Gastrocnemius medialis (tissue), 4 donors: ENCODE measurements around the gene TES. TPM values are rescaled to one million over a fixed set of nuclear protein-coding genes. Genes with fewer than 3 reads are reported as not detected.

Source experiments
- ATAC-seq, 2 donors: fragments of 150-250 bp; one replicate each; pipeline ENCODE4 v1.9.1; 2016
- DNase-seq, 2 donors: peaks; one replicate each; pipeline ENCODE4 v3.0.0-alpha.2; 2019
- H3K27ac ChIP-seq, 4 donors: fragments of 200-600 bp; sonication (generic); 1 replicate in 1 of 4; 2 replicates in 3 of 4; pipeline ENCODE4 v1.5.1; 2016 to 2018; ENCODE audit warnings: mild to moderate bottlenecking in 2 of 4, moderate library complexity in 1 of 4
- H3K27me3 ChIP-seq, 3 donors: fragments of 200-600 bp; sonication (generic) in 2 of 3; 1 replicate in 1 of 3; 2 replicates in 2 of 3; pipeline versions ENCODE4 v1.5.1 to v1.6.0; 2016 to 2019; ENCODE audit warnings: mild to moderate bottlenecking in 1 of 3, moderate library complexity in 1 of 3
- H3K36me3 ChIP-seq, 2 donors: fragments of 200-600 bp; sonication (generic) in 1 of 2; one replicate each; pipeline ENCODE4 v1.5.1; 2017 to 2018
- H3K4me1 ChIP-seq, 2 donors: fragments of 200-600 bp; sonication (generic) in 1 of 2; one replicate each; pipeline ENCODE4 v1.5.1; 2016 to 2017; ENCODE audit warnings: mild to moderate bottlenecking in 2 of 2
- H3K4me3 ChIP-seq, 4 donors: fragments of 200-600 bp; sonication (generic) in 3 of 4; 1 replicate in 1 of 4; 2 replicates in 3 of 4; pipeline ENCODE4 v1.5.1; 2016 to 2019; ENCODE audit warnings: mild to moderate bottlenecking in 2 of 4
- H3K9me3 ChIP-seq, 3 donors: fragments of 200-600 bp; sonication (generic) in 2 of 3; 1 replicate in 1 of 3; 2 replicates in 2 of 3; pipeline ENCODE4 v1.5.1; 2016 to 2019
- CTCF ChIP-seq, 5 experiments: fragments of 450-650 bp in 3 of 5; fragments of 200-600 bp in 2 of 5; sonication (generic) in 2 of 5; IDR thresholded peaks in 4 of 5; conservative IDR thresholded peaks in 1 of 5; 1 replicate in 4 of 5; 2 replicates in 1 of 5; pipeline ENCODE4 v1.5.1; 2016 to 2019; ENCODE audit warnings: antibody characterized with exemption in 5 of 5, mild to moderate bottlenecking in 3 of 5, moderate library complexity in 3 of 5
- POLR2A ChIP-seq, 2 donors: fragments of 450-650 bp; IDR thresholded peaks; one replicate each; pipeline ENCODE4 v1.6.1; 2017; ENCODE audit warnings: antibody characterized with exemption in 2 of 2, mild to moderate bottlenecking in 2 of 2, moderate library complexity in 2 of 2
- in situ Hi-C, 4 donors: fragments of 200-750 bp; cut with MboI; loops; one replicate each; pipeline versions ENCODE4 v1.15.0 to v1.8.0; 2017; ENCODE audit warnings: low sequenced_read_pairs in 4 of 4
- intact Hi-C: fragments of 100-400 bp; cut with DNase I; formaldehyde crosslinking; loops from one replicate; pipeline ENCODE4 v1.15.1; 2023; ENCODE audit warnings: low total_unique reads
- total RNA-seq, 4 donors: library from RNA; depleted of rRNA; stranded (reverse); fragments of >200 nt; gene quantifications; one replicate each; pipeline versions ENCODE4 v1.1.0 to v1.2.3, GENCODE V29; 2016

The TES gene
- total RNA-seq, 4 donors from 2014 or later = 4.9 to 8.7 (median 6.2) TPM

- H3K36me3 ChIP-seq = no peaks in the 10 kb centered on the region
- intact Hi-C loops (no loop called here), in situ Hi-C loops (no loop called here)
- peaks cover 0 to 13% of the 10 kb centered on the region in 2 donors for H3K4me1 ChIP-seq
- no peak for DNase-seq
- no peaks in the 10 kb centered on the region for H3K9me3 ChIP-seq
- no peak overlapping the region for H3K4me3 ChIP-seq
- no peak overlapping the region for H3K27ac ChIP-seq
- no peak for TF ChIP-seq CTCF (IDR thresholded peaks at IDR 0.05 in 4 of 5, conservative IDR thresholded peaks at IDR 0.05 in 1 of 5)
- TF ChIP-seq POLR2A (IDR thresholded peaks at IDR 0.05) = no peak
- no peak for ATAC-seq
- peaks cover 0 to 8% (median 2%) of the 10 kb centered on the region in 3 donors for H3K27me3 ChIP-seq
Observed at GRCh38 chr7:116216956-116217571, 6.7 kb downstream of the TES start.

GRCh38 chr7:116218051-116218645 is 7.8 kb downstream of the TES start:
- ATAC-seq (peak in 1 of 2 donors; percentile 12), DNase-seq (no peak)
- in situ Hi-C loops = no loop called here
- peaks cover 0 to 9% of the 10 kb centered on the region in 2 donors for H3K4me1 ChIP-seq
- H3K36me3 ChIP-seq = no peaks in the 10 kb centered on the region
- H3K27me3 ChIP-seq = no peaks in the 10 kb centered on the region
- no peaks in the 10 kb centered on the region for H3K9me3 ChIP-seq
- H3K27ac ChIP-seq = peak overlapping the region in 2 of 4 donors; percentile 9 to 10
- intact Hi-C loops = no loop called here
- H3K4me3 ChIP-seq = no peak overlapping the region
- TF ChIP-seq POLR2A (IDR thresholded peaks at IDR 0.05) = no peak
- TF ChIP-seq CTCF (IDR thresholded peaks at IDR 0.05 in 4 of 5, conservative IDR thresholded peaks at IDR 0.05 in 1 of 5) = no peak

- H3K36me3 ChIP-seq = no peaks in the 10 kb centered on the region
- ATAC-seq (no peak), DNase-seq (no peak)
- no peaks in the 10 kb centered on the region for H3K27me3 ChIP-seq
- H3K9me3 ChIP-seq = no peaks in the 10 kb centered on the region
- H3K4me3 ChIP-seq = no peak overlapping the region
- in situ Hi-C loops (no loop called here), intact Hi-C loops (no loop called here)
- TF ChIP-seq CTCF (IDR thresholded peaks at IDR 0.05 in 4 of 5, conservative IDR thresholded peaks at IDR 0.05 in 1 of 5) (no peak), POLR2A (IDR thresholded peaks at IDR 0.05) (no peak)
- peaks cover 0 to 9% of the 10 kb centered on the region in 2 donors for H3K4me1 ChIP-seq
- peak overlapping the region in 1 of 4 donors; percentile 10 for H3K27ac ChIP-seq
Observed at GRCh38 chr7:116218747-116219146, 8.4 kb downstream of the TES start.

- ATAC-seq = no peak
- Histone ChIP-seq H3K4me3 (no peak overlapping the region), H3K9me3 (no peaks in the 10 kb centered on the region), H3K36me3 (no peaks in the 10 kb centered on the region), H3K4me1 (peaks cover 0 to 6% of the 10 kb centered on the region in 2 donors), H3K27ac (no peak overlapping the region), H3K27me3 (no peaks in the 10 kb centered on the region)
- no peak for DNase-seq
- intact Hi-C loops (no loop called here), in situ Hi-C loops (no loop called here)
- TF ChIP-seq POLR2A (IDR thresholded peaks at IDR 0.05) (no peak), CTCF (IDR thresholded peaks at IDR 0.05 in 4 of 5, conservative IDR thresholded peaks at IDR 0.05 in 1 of 5) (no peak)
Observed at GRCh38 chr7:116219288-116219687, 8.9 kb downstream of the TES start.
